Measurements from ENCODE around the gene APBB2. TPM values are rescaled to one million over a fixed set of nuclear protein-coding genes. Genes with fewer than 3 reads are reported as not detected.
A peak's percentile ranks its signal among the peaks of the same experiment; 100 is the strongest.

Gene APBB2
- total and polyA plus RNA-seq, 2 experiments from 2014 or later = 35.8 to 74.8 TPM

GRCh38 chr4:41135801-41136200 lies 78.5 kb downstream of the APBB2 start (continued):
- TF ChIP-seq STAT1 (IDR thresholded peaks at IDR 0.05; ENCODE audit: unreplicated experiment) (no peak), EZH2phosphoT487 (IDR thresholded peaks at IDR 0.05; ENCODE audit: unreplicated experiment) (no peak), ETS1 (IDR thresholded peaks at IDR 0.05) (no peak), REST (IDR thresholded peaks at IDR 0.05; ENCODE audit: unreplicated experiment) (no peak), CREB1 (CRISPR knock-in tag; IDR thresholded peaks at IDR 0.05; ENCODE audit: low read depth) (no peak), EZH2 (IDR thresholded peaks at IDR 0.05; ENCODE audit: low read depth, unreplicated experiment) (no peak), ZNF331 (CRISPR knock-in tag; IDR thresholded peaks at IDR 0.05; ENCODE audit: low read depth) (no peak), POLR2AphosphoS5 (IDR thresholded peaks at IDR 0.05; ENCODE audit: low read depth) (no peak), JUNB (IDR thresholded peaks at IDR 0.05; ENCODE audit: unreplicated experiment) (no peak), CTCF (conservative IDR thresholded peaks at IDR 0.05; ENCODE audit: low read depth in 2 of 2) (no peak)

GRCh38 chr4:41134581-41134980 lies 79.8 kb downstream of the APBB2 start:
- Histone ChIP-seq H3K9me2 (ENCODE audit: insufficient read depth) (no peaks in the 10 kb centered on the region), H3K27me3 (ENCODE audit: insufficient read depth) (no peaks in the 10 kb centered on the region), H3F3A (replicated peaks; ENCODE audit: low read depth) (no peaks in the 10 kb centered on the region), H3K4me3 (no peak overlapping the region), H2AFZ (no peak overlapping the region), H3K36me3 (ENCODE audit: insufficient read depth) (no peaks in the 10 kb centered on the region), H3K79me2 (replicated peaks; ENCODE audit: insufficient read depth) (peaks cover 32% of the 10 kb centered on the region), H3K4me1 (ENCODE audit: insufficient read depth) (peaks cover 39% of the 10 kb centered on the region), H3K27ac (ENCODE audit: low read depth) (peak overlapping the region; percentile 85), H3K4me2 (peak overlapping the region; percentile 69), H4K20me1 (replicated peaks; ENCODE audit: insufficient read depth) (no peaks in the 10 kb centered on the region)
- Mint-ChIP-seq H3K4me3 (peak overlapping the region; percentile 46; the same call in 2 of the 3 replicates), H3K27me3 (ENCODE audit: insufficient read depth, low read depth, poor library complexity) (no peaks in the 10 kb centered on the region), H3K4me1 (peaks cover 36% of the 10 kb centered on the region), H3K9me3 (no peaks in the 10 kb centered on the region), H3K36me3 (ENCODE audit: low read depth) (no peaks in the 10 kb centered on the region), H3K27ac (peak overlapping the region; percentile 92)
- ATAC-seq = peak; percentile 70
- peak; percentile 60 for DNase-seq (ENCODE audit: low spot score)
- no peak for TF ChIP-seq ZNF331 (CRISPR knock-in tag; IDR thresholded peaks at IDR 0.05; ENCODE audit: low read depth)
- TF ChIP-seq POLR2AphosphoS5 (IDR thresholded peaks at IDR 0.05; ENCODE audit: low read depth) = no peak
- TF ChIP-seq STAT1 (IDR thresholded peaks at IDR 0.05; ENCODE audit: unreplicated experiment) = no peak
- no peak for TF ChIP-seq EZH2phosphoT487 (IDR thresholded peaks at IDR 0.05; ENCODE audit: unreplicated experiment)
- TF ChIP-seq JUNB (IDR thresholded peaks at IDR 0.05; ENCODE audit: unreplicated experiment) = no peak
- TF ChIP-seq REST (IDR thresholded peaks at IDR 0.05; ENCODE audit: unreplicated experiment) = no peak
- TF ChIP-seq ETS1 (IDR thresholded peaks at IDR 0.05) = no peak
- TF ChIP-seq EZH2 (IDR thresholded peaks at IDR 0.05; ENCODE audit: low read depth, unreplicated experiment) = no peak
- no peak for TF ChIP-seq ZNF114 (CRISPR knock-in tag; IDR thresholded peaks at IDR 0.05)
- TF ChIP-seq NANOG (IDR thresholded peaks at IDR 0.05; ENCODE audit: borderline replicate concordance) = no peak
- no peak for TF ChIP-seq CREB1 (CRISPR knock-in tag; IDR thresholded peaks at IDR 0.05; ENCODE audit: low read depth)
- TF ChIP-seq CTCF (conservative IDR thresholded peaks at IDR 0.05; ENCODE audit: low read depth in 2 of 2) = no peak
